Activated CD4-positive, alpha-beta T cell treated with anti-CD3 and anti-CD28 coated beads, Interleukin-2, amount 50 U/mL, for 16 hours (primary cell): ENCODE data around the gene WBP2.

Experiments used
- DNase-seq: peaks from one replicate; pipeline ENCODE4 v3.0.0-alpha.2; 2020

The WBP2 gene

GRCh38 chr17:75843577-75844529, 11.3 kb downstream of the WBP2 start, which contains the start of gene UNC13D:
TSS of gene UNC13D (minus strand) at chr17:75844404. CDS start at chr17:75844337, 67 bp downstream.
- DNase-seq = peak; percentile 63

GRCh38 chr17:75842963-75843576, 12.1 kb downstream of the WBP2 start:
- peak; percentile 36 for DNase-seq

GRCh38 chr17:75842411-75842810, 12.7 kb downstream of the WBP2 start:
- DNase-seq = no peak

DNA sequence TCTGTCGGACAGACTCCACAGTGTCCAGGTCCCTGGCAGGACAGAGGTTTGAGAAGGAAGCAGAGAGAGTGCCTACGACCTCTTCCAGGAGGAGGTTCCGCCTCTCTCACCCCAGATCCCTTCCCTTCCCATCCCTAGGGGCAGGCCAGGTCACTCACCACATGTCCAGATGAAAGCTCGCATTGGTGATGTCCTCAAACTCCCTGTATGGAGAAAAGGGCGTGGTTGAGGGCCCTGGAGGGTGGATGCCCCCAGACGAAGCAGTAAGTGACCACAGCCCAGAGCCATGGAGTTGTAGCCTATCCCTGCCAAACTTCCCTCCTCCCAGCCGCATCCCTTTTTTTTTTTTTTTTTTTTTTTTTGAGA, 14.4 kb downstream of the WBP2 start:
- DNase-seq = no peak

DNA sequence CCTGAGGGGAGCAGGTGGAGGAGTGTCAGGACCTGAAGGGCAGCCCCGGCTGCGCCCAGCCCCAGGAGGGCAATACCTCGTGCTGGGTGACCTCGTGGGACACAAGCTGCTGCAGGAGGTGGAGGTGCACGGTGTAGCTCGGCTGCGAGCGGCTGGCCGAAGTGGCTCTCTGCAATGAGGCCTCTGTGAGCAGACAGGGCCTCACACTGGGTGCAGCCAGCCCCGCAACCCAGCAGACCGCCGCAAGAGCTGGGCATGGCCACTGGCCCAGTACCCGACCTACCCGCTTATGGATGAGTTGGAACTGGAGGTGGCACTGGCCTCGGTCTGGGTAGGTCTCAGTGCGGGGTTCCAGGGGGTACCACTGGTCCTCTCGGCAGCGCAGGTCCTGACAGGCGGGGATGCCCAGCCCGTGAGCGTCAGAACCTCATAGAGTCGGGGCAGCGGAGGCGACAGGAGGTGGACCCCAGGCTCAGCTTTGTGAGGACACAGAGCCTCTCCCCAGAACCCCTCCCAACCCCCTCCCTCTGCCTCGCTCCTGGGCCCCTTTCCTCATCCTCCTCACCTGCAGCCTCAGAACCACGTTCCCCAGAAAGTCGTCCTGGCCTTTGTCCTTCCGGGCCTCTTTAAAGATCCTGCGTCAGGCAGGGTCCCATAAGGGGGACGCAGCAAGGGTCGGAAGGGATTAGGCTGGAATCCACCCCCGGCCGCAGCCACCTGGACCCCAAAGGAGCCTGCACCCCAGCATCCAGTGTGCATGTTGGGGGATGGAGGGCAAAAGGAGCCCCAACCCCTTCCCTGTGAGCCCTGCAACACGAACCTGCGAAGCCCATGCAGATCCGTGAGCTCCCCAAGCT, 15.0 kb downstream of the WBP2 start:
- no peak for DNase-seq

DNA sequence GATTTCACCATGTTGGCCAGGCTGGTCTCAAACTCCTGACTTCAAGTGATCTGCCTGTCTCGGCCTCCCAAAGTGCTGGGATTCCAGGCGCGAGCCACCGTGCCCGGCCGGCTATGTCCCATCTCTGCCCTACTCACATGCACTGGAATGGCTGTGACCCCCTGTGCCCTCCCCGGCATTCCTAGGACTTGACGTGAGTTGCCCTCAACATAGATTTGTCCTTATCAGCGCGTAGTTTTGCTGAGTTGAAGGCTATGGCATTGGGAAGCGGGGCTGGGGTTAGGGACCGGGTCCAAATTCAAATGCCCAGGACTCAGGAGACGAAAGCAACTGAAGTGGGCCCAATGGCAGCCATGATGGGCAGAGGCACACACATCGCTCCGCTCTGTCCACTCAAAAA, 16.7 kb downstream of the WBP2 start:
- DNase-seq = no peak

DNA sequence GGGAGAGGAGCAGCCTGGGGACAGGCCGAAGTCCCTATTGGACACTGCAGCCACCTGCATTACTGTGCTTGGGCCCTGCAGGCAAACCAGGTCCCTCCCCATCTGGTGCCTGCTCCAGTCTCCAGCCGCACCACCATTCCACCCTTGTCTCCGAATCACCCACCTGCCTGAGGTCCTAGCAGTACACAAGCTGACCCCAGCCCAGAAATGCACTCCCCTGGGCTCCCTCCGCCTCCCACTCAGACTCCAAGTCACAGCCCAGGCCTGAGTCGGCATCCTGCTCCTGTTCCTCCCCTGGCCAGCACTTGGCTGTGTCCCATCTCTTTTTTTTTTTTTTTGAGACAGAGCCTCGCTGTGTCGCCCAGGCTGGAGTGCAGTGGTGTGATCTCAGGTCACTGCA, 17.2 kb downstream of the WBP2 start:
- no peak for DNase-seq

GRCh38 chr17:75836605-75837004, 18.5 kb downstream of the WBP2 start:
- DNase-seq = no peak

DNA sequence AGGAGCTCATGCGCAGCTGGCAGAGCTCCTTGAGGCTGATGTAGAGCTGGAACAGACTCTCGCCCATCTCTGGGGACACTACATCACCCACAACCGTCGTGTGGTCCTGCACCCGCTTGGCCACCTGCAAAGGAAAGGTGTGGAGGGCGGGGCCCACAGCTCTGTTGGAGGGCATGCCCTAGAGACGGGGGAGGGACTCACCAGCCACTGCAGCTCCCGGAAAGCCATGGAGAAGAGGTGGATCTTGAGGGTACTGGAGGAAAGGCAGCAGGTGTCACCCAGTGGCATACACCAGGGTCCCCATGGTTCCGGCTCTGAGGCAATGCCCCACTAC, 19.5 kb downstream of the WBP2 start:
- no peak for DNase-seq

- DNase-seq = no peak
These were observed 20.0 kb downstream of the WBP2 start for GRCh38 chr17:75834928-75835653.

GRCh38 chr17:75834279-75834920, 20.7 kb downstream of the WBP2 start:
- no peak for DNase-seq

GRCh38 chr17:75832652-75833400, 22.3 kb downstream of the WBP2 start:
- peak; percentile 39 for DNase-seq

- DNase-seq = peak; percentile 59
These were observed 22.9 kb downstream of the WBP2 start for GRCh38 chr17:75832164-75832651.

- no peak for DNase-seq
These were observed 24.0 kb downstream of the WBP2 start for GRCh38 chr17:75831032-75831571.

- peak; percentile 25 for DNase-seq
These were observed 24.7 kb downstream of the WBP2 start for GRCh38 chr17:75830164-75831031.

DNA sequence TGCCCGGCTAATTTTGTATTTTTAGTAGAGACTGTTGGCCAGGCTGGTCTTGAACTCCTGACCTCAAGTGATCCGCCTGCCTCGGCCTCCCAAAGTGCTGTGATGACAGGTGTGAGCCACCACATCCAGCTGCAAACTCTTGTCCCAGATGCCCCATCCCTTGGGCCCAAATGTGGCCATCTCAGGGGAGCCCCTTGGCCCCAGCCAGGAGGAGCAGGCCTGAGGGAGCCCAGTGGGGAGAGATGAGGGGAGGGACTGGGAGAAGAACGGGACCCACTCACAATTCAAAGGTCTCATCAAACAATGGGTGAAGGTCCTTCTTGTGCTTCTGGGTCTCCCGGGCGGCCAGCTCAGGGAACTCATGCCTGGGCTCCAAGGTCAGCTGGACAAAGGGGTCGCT, 25.4 kb downstream of the WBP2 start:
- no peak for DNase-seq

- no peak for DNase-seq
These were observed 26.4 kb downstream of the WBP2 start for GRCh38 chr17:75828741-75829140.

GRCh38 chr17:75828076-75828400, 27.1 kb downstream of the WBP2 start:
- DNase-seq = no peak

- peak; percentile 63 for DNase-seq
These were observed 27.6 kb downstream of the WBP2 start for GRCh38 chr17:75827308-75828075.
